GM18520 (cell line): ENCODE measurements around the gene ST6GALNAC5.
"Not testable (repeated sequence)": the region's sequence is repeated elsewhere in the genome, so short reads cannot be mapped to it uniquely, and the experiment has no call there.

ENCODE experiments used
- ATAC-seq: cut with Tn5 transposase; IDR thresholded peaks from one replicate; pipeline ENCODE4 v1.9.1; 2021; ENCODE audit not compliant: unreplicated experiment

Gene ST6GALNAC5

GRCh38 chr1:76867342-76868130, at the start of gene ST6GALNAC5:
TSS of gene ST6GALNAC5 (plus strand) at chr1:76867480.
- no peak for ATAC-seq

- ATAC-seq, result no peak
Measured at GRCh38 chr1:76820028-76820427, 47.3 kb upstream of the ST6GALNAC5 start.

- not testable (repeated sequence) for ATAC-seq
Measured at GRCh38 chr1:76822961-76823360, 44.3 kb upstream of the ST6GALNAC5 start.

- ATAC-seq, result no peak
Measured at GRCh38 chr1:76824106-76824505, 43.2 kb upstream of the ST6GALNAC5 start.

- ATAC-seq, result no peak
Measured at GRCh38 chr1:76826072-76826845, 41.0 kb upstream of the ST6GALNAC5 start.

- no peak for ATAC-seq
Measured at GRCh38 chr1:76827066-76827465, 40.2 kb upstream of the ST6GALNAC5 start.

GRCh38 chr1:76830373-76830772, 36.9 kb upstream of the ST6GALNAC5 start:
- ATAC-seq, result no peak

- no peak for ATAC-seq
Measured at GRCh38 chr1:76832521-76832920, 34.8 kb upstream of the ST6GALNAC5 start.

- ATAC-seq, result no peak
Measured at GRCh38 chr1:76833151-76833550, 34.1 kb upstream of the ST6GALNAC5 start.

GRCh38 chr1:76833856-76834255, 33.4 kb upstream of the ST6GALNAC5 start:
- ATAC-seq, result no peak

GRCh38 chr1:76835203-76835602, 32.1 kb upstream of the ST6GALNAC5 start:
- ATAC-seq, result no peak

GRCh38 chr1:76840278-76840677, 27.0 kb upstream of the ST6GALNAC5 start:
- no peak for ATAC-seq

- ATAC-seq, result no peak
Measured at GRCh38 chr1:76841460-76841859, 25.8 kb upstream of the ST6GALNAC5 start.

- ATAC-seq, result peak; percentile 63
Measured at GRCh38 chr1:76843821-76844464, 23.3 kb upstream of the ST6GALNAC5 start.

GRCh38 chr1:76854255-76854654, 13.0 kb upstream of the ST6GALNAC5 start:
- ATAC-seq, result no peak

- ATAC-seq, result no peak
Measured at GRCh38 chr1:76856104-76856503, 11.2 kb upstream of the ST6GALNAC5 start.

GRCh38 chr1:76857138-76857537, 10.1 kb upstream of the ST6GALNAC5 start:
- ATAC-seq, result no peak

GRCh38 chr1:76857973-76858372, 9.3 kb upstream of the ST6GALNAC5 start:
- ATAC-seq, result no peak

GRCh38 chr1:76861149-76861548, 6.1 kb upstream of the ST6GALNAC5 start:
- ATAC-seq, result no peak

- ATAC-seq, result no peak
Measured at GRCh38 chr1:76862447-76862846, 4.8 kb upstream of the ST6GALNAC5 start.

- no peak for ATAC-seq
Measured at GRCh38 chr1:76864383-76864782, 2.9 kb upstream of the ST6GALNAC5 start.
